SK-N-SH (cell line): ENCODE results near the gene PCSK6. TPM values are rescaled to one million over a fixed set of nuclear protein-coding genes. Genes with fewer than 3 reads are reported as not detected.

Source experiments
- CTCF ChIA-PET: fragments of 300-600, 350-600 bp; formaldehyde crosslinking; extraction: SDS; loops from one replicate; lab custom pipeline; 2021; lab: Yijun Ruan, JAX
- POLR2A ChIA-PET: fragments of 350-600 bp; sonication (Branson Sonifier 250); formaldehyde crosslinking; extraction: SDS; loops from one replicate; lab custom pipeline; 2020; ENCODE audit warnings: antibody characterized with exemption, inconsistent platforms; lab: Yijun Ruan, JAX
- DNase-seq: peaks from one replicate; pipeline ENCODE4 v3.0.0; 2012
- H2AFZ ChIP-seq: fragments of 200-600 bp; sonication (generic); 2 replicates; pipeline ENCODE4 v1.8.1; 2016; ENCODE audit warnings: antibody characterized with exemption, mild to moderate bottlenecking, low read depth
- H3F3A ChIP-seq: fragments of 200-600 bp; sonication (generic); replicated peaks from 2 replicates; pipeline ENCODE3; 2016; ENCODE audit warnings: antibody characterized with exemption, mild to moderate bottlenecking; ENCODE audit not compliant: insufficient read depth
- H3K27ac ChIP-seq, 2 experiments: fragments of 200-500 bp in 1 of 2; fragments of 200-600 bp in 1 of 2; sonication (Bioruptor generic) in 1 of 2; sonication (generic), shearing (Covaris generic) in 1 of 2; 2 replicates each; pipeline versions ENCODE4 v1.5.1 to v1.6.1; 2014 to 2016; ENCODE audit warnings: low read depth in 2 of 2, inconsistent platforms in 1 of 2, low read length in 1 of 2, mild to moderate bottlenecking in 1 of 2, mixed read lengths in 1 of 2
- H3K27me3 ChIP-seq: fragments of 200-600 bp; sonication (generic), shearing (Covaris generic); 2 replicates; pipeline ENCODE4 v1.6.1; 2016; ENCODE audit warnings: mixed run types; ENCODE audit not compliant: insufficient read depth
- H3K36me3 ChIP-seq, 2 experiments: fragments of 200-500 bp in 1 of 2; fragments of 200-600 bp in 1 of 2; sonication (Bioruptor generic) in 1 of 2; sonication (generic) in 1 of 2; replicated peaks in 1 of 2; 2 replicates each; pipeline versions ENCODE3 to v1.5.1; 2014 to 2016; ENCODE audit warnings: low read length in 1 of 2, mild to moderate bottlenecking in 1 of 2; ENCODE audit not compliant: insufficient read depth in 2 of 2, control insufficient read depth in 1 of 2
- H3K4me1 ChIP-seq, 2 experiments: fragments of 200-500 bp in 1 of 2; fragments of 200-600 bp in 1 of 2; sonication (Bioruptor generic) in 1 of 2; sonication (generic), shearing (Covaris generic) in 1 of 2; 2 replicates each; pipeline versions ENCODE4 v1.5.1 to v1.6.1; 2014 to 2016; ENCODE audit warnings: low read depth in 1 of 2, low read length in 1 of 2, mixed run types in 1 of 2; ENCODE audit not compliant: insufficient read depth in 2 of 2, control insufficient read depth in 1 of 2
- H3K4me2 ChIP-seq: fragments of 200-600 bp; sonication (generic), shearing (Covaris generic); 2 replicates; pipeline ENCODE4 v1.6.1; 2017; ENCODE audit warnings: mixed run types
- H3K4me3 ChIP-seq, 2 experiments: fragments of 200-500 bp in 1 of 2; fragments of 200-600 bp in 1 of 2; sonication (Bioruptor generic) in 1 of 2; sonication (generic), shearing (Covaris generic) in 1 of 2; 2 replicates each; pipeline versions ENCODE4 v1.5.1 to v1.8.1; 2014 to 2016; ENCODE audit warnings: low read depth in 2 of 2, inconsistent platforms in 1 of 2, low read length in 1 of 2, mild to moderate bottlenecking in 1 of 2, mixed read lengths in 1 of 2, moderate library complexity in 1 of 2
- H3K79me2 ChIP-seq: fragments of 200-600 bp; sonication (generic); 2 replicates; pipeline ENCODE4 v1.8.1; 2017; ENCODE audit warnings: mild to moderate bottlenecking; ENCODE audit not compliant: insufficient read depth
- H3K9ac ChIP-seq: fragments of 200-600 bp; sonication (generic); 2 replicates; pipeline ENCODE4 v1.6.1; 2017; ENCODE audit warnings: mixed run types
- H3K9me2 ChIP-seq: fragments of 200-600 bp; sonication (generic); 2 replicates; pipeline ENCODE4 v1.6.1; 2017; ENCODE audit warnings: mixed run types
- H3K9me3 ChIP-seq: fragments of 200-600 bp; sonication (generic); 2 replicates; pipeline ENCODE4 v1.6.1; 2017; ENCODE audit warnings: mixed run types, mild to moderate bottlenecking, moderate library complexity
- H4K20me1 ChIP-seq: fragments of 200-600 bp; sonication (generic); 2 replicates; pipeline ENCODE4 v1.6.1; 2017; ENCODE audit warnings: mild to moderate bottlenecking, mixed run types; ENCODE audit not compliant: insufficient read depth
- CHD2 ChIP-seq: fragments of 150-350 bp; IDR thresholded peaks from 2 replicates; pipeline ENCODE4 v1.6.1; 2018; ENCODE audit warnings: low read length; ENCODE audit not compliant: partially characterized antibody
- FOXM1 ChIP-seq: IDR thresholded peaks from 2 replicates; pipeline ENCODE4 v1.4.0; 2012; ENCODE audit warnings: low read depth, mild to moderate bottlenecking
- GABPA ChIP-seq: IDR thresholded peaks from 2 replicates; pipeline ENCODE4 v1.4.0; 2012; ENCODE audit warnings: low read depth, mild to moderate bottlenecking
- GATA2 ChIP-seq: sonication (generic); formaldehyde crosslinking; IDR thresholded peaks from 2 replicates; pipeline ENCODE4 v1.5.0; 2020; ENCODE audit warnings: mild to moderate bottlenecking, missing genetic modification reagents
- MXI1 ChIP-seq: IDR thresholded peaks from 2 replicates; pipeline ENCODE4 v1.6.1; 2012; ENCODE audit warnings: mild to moderate bottlenecking, low read depth, low read length, improper control_type of control experiment
- NFIC ChIP-seq: IDR thresholded peaks from 2 replicates; pipeline ENCODE4 v1.4.0; 2012; ENCODE audit warnings: borderline replicate concordance
- NRF1 ChIP-seq: IDR thresholded peaks from 2 replicates; pipeline ENCODE4 v1.6.1; 2012; ENCODE audit warnings: low read depth, mild to moderate bottlenecking, low read length
- POLR2AphosphoS5 ChIP-seq: IDR thresholded peaks from 2 replicates; pipeline ENCODE4 v1.6.1; 2012; ENCODE audit warnings: low read depth, low read length
- RCOR1 ChIP-seq: fragments of 150-350 bp; IDR thresholded peaks from 2 replicates; pipeline ENCODE4 v1.6.1; 2017; ENCODE audit warnings: antibody characterized with exemption, low read length
- RFX5 ChIP-seq: IDR thresholded peaks from 2 replicates; pipeline ENCODE4 v1.6.1; 2012; ENCODE audit warnings: mild to moderate bottlenecking, improper control_type of control experiment, low read length
- SIN3A ChIP-seq: IDR thresholded peaks from 2 replicates; pipeline ENCODE4 v1.6.1; 2012; ENCODE audit warnings: low read depth, mild to moderate bottlenecking, low read length, moderate library complexity, borderline replicate concordance
- SMC3 ChIP-seq: IDR thresholded peaks from 2 replicates; pipeline ENCODE4 v1.6.1; 2012; ENCODE audit warnings: low read depth, low read length, improper control_type of control experiment
- TAF1 ChIP-seq: IDR thresholded peaks from 2 replicates; pipeline ENCODE4 v1.6.1; 2012; ENCODE audit warnings: low read depth, mild to moderate bottlenecking, low read length, moderate library complexity, borderline replicate concordance
- TCF12 ChIP-seq: IDR thresholded peaks from 2 replicates; pipeline ENCODE4 v1.4.0; 2012
- TEAD4 ChIP-seq: IDR thresholded peaks from 2 replicates; pipeline ENCODE4 v1.4.0; 2012; ENCODE audit warnings: mild to moderate bottlenecking, borderline replicate concordance; ENCODE audit not compliant: insufficient read depth
- YY1 ChIP-seq: IDR thresholded peaks from 2 replicates; pipeline ENCODE4 v1.4.0; 2012; ENCODE audit warnings: low read depth, mild to moderate bottlenecking
- WGBS: methylation state at CpG from one replicate; pipeline ENCODE4 v1.1.6; 2017; ENCODE audit warnings: low lambda C conversion rate; 5-methylcytosine and 5-hydroxymethylcytosine counted together
- polyA plus RNA-seq, 3 experiments: library from polyadenylated mRNA; depleted of rRNA; stranded (reverse); fragments of >200 nt; gene quantifications; 2 replicates each; pipeline ENCODE4 v1.2.3, GENCODE V29; 2012
- TF ChIP-seq, protein P1 (sequence below): fragments of 150-350 bp; IDR thresholded peaks from 2 replicates; pipeline ENCODE4 v1.6.1; 2016; ENCODE audit warnings: mild to moderate bottlenecking, low read depth, low read length
- TF ChIP-seq, protein P2 (sequence below): IDR thresholded peaks from 2 replicates; pipeline ENCODE4 v1.4.0; 2012; ENCODE audit warnings: low read depth, borderline replicate concordance
- TF ChIP-seq, protein P3 (sequence below): IDR thresholded peaks from 2 replicates; pipeline ENCODE4; 2012
- TF ChIP-seq, protein P4 (sequence below): IDR thresholded peaks from 2 replicates; pipeline ENCODE4 v1.4.0; 2012; ENCODE audit warnings: low read depth
- TF ChIP-seq, protein P5 (sequence below): IDR thresholded peaks from 2 replicates; pipeline ENCODE4 v1.4.0; 2012; ENCODE audit warnings: low read depth, borderline replicate concordance

PCSK6 gene
- polyA plus RNA-seq, 1 of the 3 experiments (the other 2 are of a cell fraction) = 0.03 TPM

DNA sequence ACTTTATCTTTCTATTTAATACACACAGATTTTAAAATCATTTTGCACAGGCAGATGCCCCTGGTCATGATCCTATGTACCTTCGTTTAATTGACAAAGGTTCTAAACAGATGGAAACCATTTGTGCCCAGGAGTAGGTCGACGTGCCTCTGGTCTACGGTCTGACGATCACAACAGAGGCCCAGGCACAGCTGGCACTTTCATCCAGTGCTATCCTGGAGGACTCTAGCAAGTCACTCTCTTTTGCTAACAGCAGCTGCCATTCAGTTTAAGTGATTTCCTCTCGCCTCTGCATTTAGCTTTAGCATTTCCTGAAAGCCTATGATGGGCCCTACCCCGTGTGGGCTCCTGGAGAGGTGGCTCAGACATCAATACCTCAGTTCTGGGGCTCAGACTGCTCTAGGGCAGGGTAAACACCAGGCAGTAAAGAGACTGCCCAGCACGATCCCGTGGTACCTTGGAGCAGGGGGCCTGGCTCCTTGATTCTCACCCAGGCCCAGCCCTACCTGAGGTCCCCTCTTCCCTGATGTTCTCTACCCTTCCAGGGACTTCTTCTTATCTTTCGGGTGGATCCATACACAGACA is 111.2 kb downstream of the PCSK6 start:
- Histone ChIP-seq H3F3A (no peaks in the 10 kb centered on the region), H3K4me1 (peaks cover 0 to 17% of the 10 kb centered on the region in 2 experiments; a peak in 1 of 4 replicates), H3K9me3 (no peaks in the 10 kb centered on the region), H3K4me3 (no peak overlapping the region), H3K9ac (no peak overlapping the region), H3K79me2 (no peaks in the 10 kb centered on the region), H3K9me2 (no peaks in the 10 kb centered on the region), H4K20me1 (no peaks in the 10 kb centered on the region), H3K36me3 (no peaks in the 10 kb centered on the region), H2AFZ (no peak overlapping the region), H3K4me2 (no peak overlapping the region), H3K27ac (no peak overlapping the region), H3K27me3 (no peaks in the 10 kb centered on the region)
- TF ChIP-seq, protein P1, sequence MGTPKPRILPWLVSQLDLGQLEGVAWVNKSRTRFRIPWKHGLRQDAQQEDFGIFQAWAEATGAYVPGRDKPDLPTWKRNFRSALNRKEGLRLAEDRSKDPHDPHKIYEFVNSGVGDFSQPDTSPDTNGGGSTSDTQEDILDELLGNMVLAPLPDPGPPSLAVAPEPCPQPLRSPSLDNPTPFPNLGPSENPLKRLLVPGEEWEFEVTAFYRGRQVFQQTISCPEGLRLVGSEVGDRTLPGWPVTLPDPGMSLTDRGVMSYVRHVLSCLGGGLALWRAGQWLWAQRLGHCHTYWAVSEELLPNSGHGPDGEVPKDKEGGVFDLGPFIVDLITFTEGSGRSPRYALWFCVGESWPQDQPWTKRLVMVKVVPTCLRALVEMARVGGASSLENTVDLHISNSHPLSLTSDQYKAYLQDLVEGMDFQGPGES = no peak
- no peak for TF ChIP-seq SIN3A
- TF ChIP-seq GABPA = no peak
- TF ChIP-seq, protein P2, sequence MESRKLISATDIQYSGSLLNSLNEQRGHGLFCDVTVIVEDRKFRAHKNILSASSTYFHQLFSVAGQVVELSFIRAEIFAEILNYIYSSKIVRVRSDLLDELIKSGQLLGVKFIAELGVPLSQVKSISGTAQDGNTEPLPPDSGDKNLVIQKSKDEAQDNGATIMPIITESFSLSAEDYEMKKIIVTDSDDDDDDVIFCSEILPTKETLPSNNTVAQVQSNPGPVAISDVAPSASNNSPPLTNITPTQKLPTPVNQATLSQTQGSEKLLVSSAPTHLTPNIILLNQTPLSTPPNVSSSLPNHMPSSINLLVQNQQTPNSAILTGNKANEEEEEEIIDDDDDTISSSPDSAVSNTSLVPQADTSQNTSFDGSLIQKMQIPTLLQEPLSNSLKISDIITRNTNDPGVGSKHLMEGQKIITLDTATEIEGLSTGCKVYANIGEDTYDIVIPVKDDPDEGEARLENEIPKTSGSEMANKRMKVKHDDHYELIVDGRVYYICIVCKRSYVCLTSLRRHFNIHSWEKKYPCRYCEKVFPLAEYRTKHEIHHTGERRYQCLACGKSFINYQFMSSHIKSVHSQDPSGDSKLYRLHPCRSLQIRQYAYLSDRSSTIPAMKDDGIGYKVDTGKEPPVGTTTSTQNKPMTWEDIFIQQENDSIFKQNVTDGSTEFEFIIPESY = no peak
- TF ChIP-seq TCF12 = no peak
- no peak for TF ChIP-seq NFIC
- TF ChIP-seq RFX5 = no peak
- TF ChIP-seq, protein P3, sequence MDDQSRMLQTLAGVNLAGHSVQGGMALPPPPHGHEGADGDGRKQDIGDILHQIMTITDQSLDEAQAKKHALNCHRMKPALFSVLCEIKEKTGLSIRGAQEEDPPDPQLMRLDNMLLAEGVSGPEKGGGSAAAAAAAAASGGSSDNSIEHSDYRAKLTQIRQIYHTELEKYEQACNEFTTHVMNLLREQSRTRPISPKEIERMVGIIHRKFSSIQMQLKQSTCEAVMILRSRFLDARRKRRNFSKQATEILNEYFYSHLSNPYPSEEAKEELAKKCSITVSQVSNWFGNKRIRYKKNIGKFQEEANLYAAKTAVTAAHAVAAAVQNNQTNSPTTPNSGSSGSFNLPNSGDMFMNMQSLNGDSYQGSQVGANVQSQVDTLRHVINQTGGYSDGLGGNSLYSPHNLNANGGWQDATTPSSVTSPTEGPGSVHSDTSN = no peak
- no peak for TF ChIP-seq YY1
- TF ChIP-seq, protein P4, sequence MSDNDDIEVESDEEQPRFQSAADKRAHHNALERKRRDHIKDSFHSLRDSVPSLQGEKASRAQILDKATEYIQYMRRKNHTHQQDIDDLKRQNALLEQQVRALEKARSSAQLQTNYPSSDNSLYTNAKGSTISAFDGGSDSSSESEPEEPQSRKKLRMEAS = no peak
- ChIA-PET POLR2A (no interaction called here), CTCF (interaction anchor here (0.6 to 1.5 kb wide), 3 partner anchors 10 to 89 kb away, joined by 3 to 4 read pairs (median 3); no protein-coding TSS in a partner anchor)
- WGBS = 47% methylated on average over 8 of the region's 10 CpGs
- DNase-seq = peak; percentile 52

DNA sequence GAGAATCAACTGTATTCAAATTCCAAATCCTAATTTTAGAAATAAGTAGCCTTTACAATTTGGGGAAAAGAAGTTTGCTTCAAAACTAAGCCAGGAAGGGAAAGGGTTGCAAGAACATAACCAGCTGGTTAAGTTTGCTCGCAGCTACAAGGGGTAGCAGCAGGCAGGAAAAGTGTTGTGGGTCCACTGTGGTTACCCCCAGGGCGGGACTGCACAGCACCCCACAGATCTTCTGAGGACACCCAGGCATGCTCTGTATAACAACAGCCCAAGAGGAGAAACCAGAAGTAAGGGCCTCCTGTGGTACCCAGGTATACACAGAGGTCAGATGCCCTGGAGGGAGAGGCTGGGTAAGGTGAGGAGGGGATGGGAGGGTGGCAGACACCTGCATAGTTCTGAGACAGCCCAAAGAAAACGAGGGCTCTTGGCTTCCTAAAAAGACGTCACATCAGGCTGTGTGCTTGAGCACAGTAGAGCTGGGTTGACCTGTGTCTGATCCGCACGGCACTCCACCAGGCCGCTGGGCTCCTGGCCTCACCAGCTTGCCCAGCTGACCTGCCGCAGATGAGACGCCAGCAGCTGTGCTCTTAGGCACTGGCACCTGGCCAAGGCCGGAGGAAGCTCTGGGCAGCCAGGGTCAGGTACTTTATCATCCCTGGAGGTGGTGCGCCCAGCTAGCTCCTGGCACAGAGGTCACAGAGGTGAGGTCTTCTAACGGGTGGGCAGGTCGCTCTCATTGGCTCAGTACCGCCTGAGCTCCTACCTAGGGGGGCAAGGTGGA is 112.7 kb downstream of the PCSK6 start:
- H3K79me2 ChIP-seq = no peaks in the 10 kb centered on the region
- CTCF ChIA-PET = interaction anchor here (1.0 kb wide), 1 partner anchor 265 kb away, joined by 3 read pairs; no protein-coding TSS in a partner anchor
- peaks cover 0 to 17% of the 10 kb centered on the region in 2 experiments; a peak in 1 of 4 replicates for H3K4me1 ChIP-seq
- no peak overlapping the region for H3K4me3 ChIP-seq
- H3K9ac ChIP-seq = no peak overlapping the region
- no peaks in the 10 kb centered on the region for H3K9me3 ChIP-seq
- POLR2A ChIA-PET = no interaction called here
- H2AFZ ChIP-seq = no peak overlapping the region
- no peaks in the 10 kb centered on the region for H3K36me3 ChIP-seq
- no peak overlapping the region for H3K4me2 ChIP-seq
- DNase-seq = peak; percentile 40
- no peak overlapping the region; a peak in 1 of 4 replicates for H3K27ac ChIP-seq
- no peaks in the 10 kb centered on the region for H3K27me3 ChIP-seq
- no peaks in the 10 kb centered on the region for H4K20me1 ChIP-seq
- WGBS = 53% methylated on average over 11 of the region's 14 CpGs
- H3K9me2 ChIP-seq = no peaks in the 10 kb centered on the region
- H3F3A ChIP-seq = no peaks in the 10 kb centered on the region
- TF ChIP-seq, protein P5, sequence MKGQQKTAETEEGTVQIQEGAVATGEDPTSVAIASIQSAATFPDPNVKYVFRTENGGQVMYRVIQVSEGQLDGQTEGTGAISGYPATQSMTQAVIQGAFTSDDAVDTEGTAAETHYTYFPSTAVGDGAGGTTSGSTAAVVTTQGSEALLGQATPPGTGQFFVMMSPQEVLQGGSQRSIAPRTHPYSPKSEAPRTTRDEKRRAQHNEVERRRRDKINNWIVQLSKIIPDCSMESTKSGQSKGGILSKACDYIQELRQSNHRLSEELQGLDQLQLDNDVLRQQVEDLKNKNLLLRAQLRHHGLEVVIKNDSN = no peak
- TF ChIP-seq, protein P1 = no peak
- TF ChIP-seq TCF12 (no peak), NFIC (no peak), CHD2 (no peak), TAF1 (no peak), POLR2AphosphoS5 (no peak), MXI1 (no peak), GATA2 (no peak), NRF1 (no peak), RCOR1 (no peak), TEAD4 (no peak), FOXM1 (no peak), SMC3 (no peak)
